Endodermal cell (in vitro differentiated cells): ENCODE data around the gene SLC7A1. TPM values are rescaled to one million over a fixed set of nuclear protein-coding genes. Genes with fewer than 3 reads are reported as not detected.
A peak's percentile ranks its signal among the peaks of the same experiment; 100 is the strongest.

Source experiments
- DNase-seq: peaks from one replicate; pipeline ENCODE4 v3.0.0-alpha.2; 2017
- H3K27ac ChIP-seq: 2 replicates; pipeline ENCODE4 v1.5.1; 2013; ENCODE audit warnings: mild to moderate bottlenecking, low read depth, low read length, moderate library complexity
- H3K27me3 ChIP-seq: 2 replicates; pipeline ENCODE4 v1.6.1; 2013; ENCODE audit warnings: mild to moderate bottlenecking, low read length, moderate library complexity; ENCODE audit not compliant: insufficient read depth, control insufficient read depth, poor library complexity, severe bottlenecking
- H3K36me3 ChIP-seq: 2 replicates; pipeline ENCODE4 v1.7.0; 2013; ENCODE audit warnings: mild to moderate bottlenecking, low read length, moderate library complexity; ENCODE audit not compliant: control insufficient read depth, insufficient read depth
- H3K4me1 ChIP-seq: one replicate; pipeline ENCODE4 v1.7.0; 2013; ENCODE audit warnings: low read length; ENCODE audit not compliant: control insufficient read depth, insufficient read depth
- H3K4me3 ChIP-seq: 2 replicates; pipeline ENCODE4 v1.5.1; 2013; ENCODE audit warnings: mild to moderate bottlenecking, low read length, moderate library complexity
- H3K9ac ChIP-seq: 2 replicates; pipeline ENCODE4 v1.6.1; 2013; ENCODE audit warnings: mild to moderate bottlenecking, low read length, moderate library complexity; ENCODE audit not compliant: poor library complexity, severe bottlenecking; ENCODE audit errors: extremely low read depth
- H3K9me3 ChIP-seq: 2 replicates; pipeline ENCODE4 v1.6.1; 2013; ENCODE audit warnings: mild to moderate bottlenecking, low read length, moderate library complexity; ENCODE audit not compliant: control insufficient read depth
- H3K27ac Mint-ChIP-seq: 2 replicates; pipeline ENCODE4 v1.8.0; 2020; ENCODE audit warnings: mixed read lengths
- H3K27me3 Mint-ChIP-seq: 2 replicates; pipeline ENCODE4 v1.8.0; 2021; ENCODE audit warnings: mild to moderate bottlenecking, mixed read lengths; ENCODE audit not compliant: insufficient read depth
- H3K36me3 Mint-ChIP-seq: 2 replicates; pipeline ENCODE4 v1.8.0; 2020; ENCODE audit warnings: low read depth, mixed read lengths
- H3K4me1 Mint-ChIP-seq: 2 replicates; pipeline ENCODE4 v1.8.0; 2020; ENCODE audit warnings: mixed read lengths
- H3K4me3 Mint-ChIP-seq: 2 replicates; pipeline ENCODE4 v1.8.0; 2020; ENCODE audit warnings: mild to moderate bottlenecking, moderate library complexity, mixed read lengths
- H3K9me3 Mint-ChIP-seq: 2 replicates; pipeline ENCODE4 v1.8.0; 2020; ENCODE audit warnings: mild to moderate bottlenecking, mixed read lengths
- CTCF ChIP-seq: fragments of 200-600 bp; sonication (generic); conservative IDR thresholded peaks from 2 replicates; pipeline ENCODE4 v1.5.0; 2021; ENCODE audit warnings: antibody characterized with exemption, mild to moderate bottlenecking
- WGBS, 2 experiments: methylation state at CpG; one replicate each; pipeline versions ENCODE4 v1.1.5 to v1.1.7; 2013; ENCODE audit warnings: missing lambda C conversion rate in 2 of 2, mixed read lengths in 1 of 2; ENCODE audit not compliant: insufficient coverage in 1 of 2, insufficient read length in 1 of 2; 5-methylcytosine and 5-hydroxymethylcytosine counted together
- total RNA-seq, 2 donors: library from RNA; stranded (reverse); fragmentation: NEBNext Ultra II Directional in 1 of 2; extraction: Animal tissue kit (Norgen Biotek cat#: 25700) in 1 of 2; gene quantifications; 2 replicates in 1 of 2; 3 replicates in 1 of 2; pipeline ENCODE4 v1.2.1, GENCODE V29; 2021

The SLC7A1 gene
- total RNA-seq, 2 donors from 2014 or later = 26.0 to 27.3 TPM

GRCh38 chr13:29594303-29594709, 1.2 kb downstream of the SLC7A1 start:
- peaks cover 20% of the 10 kb centered on the region for H3K27me3 Mint-ChIP-seq
- WGBS, 2 experiments = 9 to 14% methylated on average over 3 to 7 of the region's 9 CpGs
- H3K4me1 Mint-ChIP-seq = peaks cover 4% of the 10 kb centered on the region
- peaks cover 5% of the 10 kb centered on the region for H3K4me1 ChIP-seq
- DNase-seq = peak; percentile 71
- H3K36me3 ChIP-seq = no peaks in the 10 kb centered on the region
- H3K27me3 ChIP-seq = peaks cover 25% of the 10 kb centered on the region
- no peaks in the 10 kb centered on the region for H3K9me3 Mint-ChIP-seq
- peak overlapping the region; percentile 84 for H3K27ac ChIP-seq
- peak overlapping the region; percentile 70 for H3K4me3 Mint-ChIP-seq
- peak overlapping the region; percentile 87 for H3K27ac Mint-ChIP-seq
- peak overlapping the region; percentile 71 for H3K9ac ChIP-seq
- no peak for TF ChIP-seq CTCF
- no peaks in the 10 kb centered on the region for H3K9me3 ChIP-seq
- peak overlapping the region; percentile 83 for H3K4me3 ChIP-seq
- H3K36me3 Mint-ChIP-seq = no peaks in the 10 kb centered on the region

GRCh38 chr13:29593605-29594297, 1.7 kb downstream of the SLC7A1 start:
- Mint-ChIP-seq H3K36me3 (no peaks in the 10 kb centered on the region), H3K4me1 (peaks cover 4% of the 10 kb centered on the region), H3K4me3 (peak overlapping the region; percentile 70), H3K9me3 (no peaks in the 10 kb centered on the region), H3K27me3 (peaks cover 20% of the 10 kb centered on the region), H3K27ac (no peak overlapping the region)
- Histone ChIP-seq H3K27ac (no peak overlapping the region), H3K9me3 (no peaks in the 10 kb centered on the region), H3K27me3 (peaks cover 25% of the 10 kb centered on the region), H3K4me1 (peaks cover 5% of the 10 kb centered on the region), H3K36me3 (no peaks in the 10 kb centered on the region), H3K9ac (peak overlapping the region; percentile 71), H3K4me3 (peak overlapping the region; percentile 83)
- TF ChIP-seq CTCF = no peak
- DNase-seq = no peak
- whole genome bisulfite sequencing, 2 experiments = 81 to 82% methylated on average over 6 to 8 of the region's 8 CpGs

DNA sequence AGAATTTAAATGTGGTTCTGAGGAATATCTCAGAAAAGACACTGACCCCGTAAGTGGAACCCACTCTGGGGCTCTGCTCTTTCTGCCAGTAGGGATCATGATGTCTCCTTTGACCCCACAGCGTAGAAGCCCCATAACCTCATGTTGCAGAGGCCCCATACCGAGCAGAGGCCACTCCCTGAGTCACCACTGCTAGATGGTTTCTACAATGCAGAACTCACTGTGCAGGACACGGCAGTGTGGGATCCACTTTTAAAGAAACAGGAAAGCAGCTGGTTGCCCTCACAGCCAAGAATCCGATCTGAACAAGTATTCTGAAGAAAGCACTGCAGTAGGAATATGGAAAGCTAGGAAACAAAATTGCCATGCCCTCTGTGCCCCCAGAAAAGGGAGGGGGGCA, 4.2 kb downstream of the SLC7A1 start:
- H3K27ac ChIP-seq = no peak overlapping the region
- WGBS, 2 experiments = 89 to 94% methylated on average over 3 to 5 of the region's 5 CpGs

More for the DNA sequence above, 4.2 kb downstream of the SLC7A1 start:
- DNase-seq = no peak
- Mint-ChIP-seq H3K36me3 (no peaks in the 10 kb centered on the region), H3K27ac (no peak overlapping the region), H3K4me1 (peaks cover 4% of the 10 kb centered on the region), H3K4me3 (no peak overlapping the region), H3K9me3 (no peaks in the 10 kb centered on the region), H3K27me3 (peaks cover 6% of the 10 kb centered on the region)
- no peak overlapping the region for H3K9ac ChIP-seq
- peaks cover 9% of the 10 kb centered on the region for H3K36me3 ChIP-seq
- no peaks in the 10 kb centered on the region for H3K9me3 ChIP-seq
- H3K4me1 ChIP-seq = peaks cover 5% of the 10 kb centered on the region
- peaks cover 4% of the 10 kb centered on the region for H3K27me3 ChIP-seq
- TF ChIP-seq CTCF = no peak
- no peak overlapping the region for H3K4me3 ChIP-seq
